Measurements from ENCODE around the gene ZBED6.

Gene ZBED6

DNA sequence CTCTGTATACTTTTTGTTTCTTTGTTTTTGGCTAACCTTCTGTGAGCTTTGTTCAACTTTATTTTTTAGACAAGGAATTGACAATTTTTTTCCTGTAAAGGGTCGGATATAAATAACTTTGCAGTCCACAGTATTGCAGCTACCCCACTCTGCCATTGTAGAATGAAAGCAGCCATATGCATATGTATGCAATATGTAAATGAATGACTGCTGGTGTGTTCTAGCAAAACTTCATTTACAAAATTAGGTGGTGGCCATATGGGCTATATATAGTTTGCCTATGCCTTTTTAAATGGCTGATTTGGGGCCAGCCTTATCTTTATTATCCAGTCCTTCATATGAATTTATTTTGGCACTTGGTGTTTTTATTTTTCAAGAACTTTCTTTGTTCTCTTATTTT, 48.0 kb downstream of the ZBED6 start:
- TF ChIP-seq ZFX (IDR thresholded peaks at IDR 0.05) = no peak
- TF ChIP-seq, protein P1, sequence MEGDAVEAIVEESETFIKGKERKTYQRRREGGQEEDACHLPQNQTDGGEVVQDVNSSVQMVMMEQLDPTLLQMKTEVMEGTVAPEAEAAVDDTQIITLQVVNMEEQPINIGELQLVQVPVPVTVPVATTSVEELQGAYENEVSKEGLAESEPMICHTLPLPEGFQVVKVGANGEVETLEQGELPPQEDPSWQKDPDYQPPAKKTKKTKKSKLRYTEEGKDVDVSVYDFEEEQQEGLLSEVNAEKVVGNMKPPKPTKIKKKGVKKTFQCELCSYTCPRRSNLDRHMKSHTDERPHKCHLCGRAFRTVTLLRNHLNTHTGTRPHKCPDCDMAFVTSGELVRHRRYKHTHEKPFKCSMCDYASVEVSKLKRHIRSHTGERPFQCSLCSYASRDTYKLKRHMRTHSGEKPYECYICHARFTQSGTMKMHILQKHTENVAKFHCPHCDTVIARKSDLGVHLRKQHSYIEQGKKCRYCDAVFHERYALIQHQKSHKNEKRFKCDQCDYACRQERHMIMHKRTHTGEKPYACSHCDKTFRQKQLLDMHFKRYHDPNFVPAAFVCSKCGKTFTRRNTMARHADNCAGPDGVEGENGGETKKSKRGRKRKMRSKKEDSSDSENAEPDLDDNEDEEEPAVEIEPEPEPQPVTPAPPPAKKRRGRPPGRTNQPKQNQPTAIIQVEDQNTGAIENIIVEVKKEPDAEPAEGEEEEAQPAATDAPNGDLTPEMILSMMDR (conservative IDR thresholded peaks at IDR 0.05) = no peak

More for the DNA sequence above, 48.0 kb downstream of the ZBED6 start:
- no peak overlapping the region for H3K27ac ChIP-seq

Measured in C4-2B (cell line).